GM18526 (cell line): Measurements from ENCODE around the gene DYSF.

Experiments
- POLR2A ChIP-seq: IDR thresholded peaks from 3 replicates; pipeline ENCODE4 v1.6.1; 2011; ENCODE audit not compliant: insufficient read length; ENCODE audit errors: extremely low read depth

The DYSF gene

DNA sequence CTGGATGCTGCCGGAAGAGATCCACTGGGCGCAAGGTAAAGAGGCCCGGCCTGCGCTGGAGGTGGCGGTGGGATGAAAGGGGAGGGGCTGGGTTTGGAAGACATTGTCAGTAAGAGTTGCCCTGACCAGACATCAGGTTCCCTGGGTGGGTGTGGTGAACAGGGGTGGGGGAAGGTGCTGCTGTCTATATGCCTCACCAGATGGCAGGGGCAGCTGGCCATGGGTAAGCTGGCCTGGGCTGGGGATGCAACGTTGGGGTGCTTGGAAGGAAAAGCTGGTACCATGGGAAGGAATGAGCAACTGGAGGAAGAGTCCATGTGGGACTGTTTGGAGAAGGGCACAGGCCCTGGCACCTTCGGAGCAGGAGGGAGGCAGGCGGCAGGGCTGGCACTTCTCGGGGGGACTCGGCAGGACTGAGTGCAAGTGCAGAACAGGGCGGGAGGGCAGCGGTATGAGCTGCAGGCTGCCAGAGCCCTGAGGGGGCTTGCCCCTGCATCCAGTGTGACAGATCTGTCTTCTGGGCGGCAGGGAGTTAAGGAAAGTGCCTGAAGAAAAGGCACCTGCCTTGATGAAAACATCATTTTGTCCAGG lies 146.4 kb downstream of the DYSF start:
- no peak for TF ChIP-seq POLR2A

DNA sequence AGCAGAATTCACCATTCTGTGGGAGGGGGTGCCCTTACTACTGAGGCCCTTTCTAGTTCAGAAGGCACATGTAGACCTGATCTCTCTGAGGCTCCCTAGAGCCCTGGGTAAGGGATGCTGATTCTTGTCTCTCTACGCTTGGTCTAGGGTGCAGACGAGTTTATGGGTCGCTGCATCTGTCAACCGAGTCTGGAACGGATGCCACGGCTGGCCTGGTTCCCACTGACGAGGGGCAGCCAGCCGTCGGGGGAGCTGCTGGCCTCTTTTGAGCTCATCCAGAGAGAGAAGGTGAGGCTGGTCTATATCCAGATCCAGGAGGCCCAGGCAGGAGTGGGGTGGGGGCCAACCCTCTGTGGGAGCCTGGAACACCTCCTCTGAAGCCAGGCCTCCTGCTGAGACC lies 147.2 kb downstream of the DYSF start:
- no peak for TF ChIP-seq POLR2A

DNA sequence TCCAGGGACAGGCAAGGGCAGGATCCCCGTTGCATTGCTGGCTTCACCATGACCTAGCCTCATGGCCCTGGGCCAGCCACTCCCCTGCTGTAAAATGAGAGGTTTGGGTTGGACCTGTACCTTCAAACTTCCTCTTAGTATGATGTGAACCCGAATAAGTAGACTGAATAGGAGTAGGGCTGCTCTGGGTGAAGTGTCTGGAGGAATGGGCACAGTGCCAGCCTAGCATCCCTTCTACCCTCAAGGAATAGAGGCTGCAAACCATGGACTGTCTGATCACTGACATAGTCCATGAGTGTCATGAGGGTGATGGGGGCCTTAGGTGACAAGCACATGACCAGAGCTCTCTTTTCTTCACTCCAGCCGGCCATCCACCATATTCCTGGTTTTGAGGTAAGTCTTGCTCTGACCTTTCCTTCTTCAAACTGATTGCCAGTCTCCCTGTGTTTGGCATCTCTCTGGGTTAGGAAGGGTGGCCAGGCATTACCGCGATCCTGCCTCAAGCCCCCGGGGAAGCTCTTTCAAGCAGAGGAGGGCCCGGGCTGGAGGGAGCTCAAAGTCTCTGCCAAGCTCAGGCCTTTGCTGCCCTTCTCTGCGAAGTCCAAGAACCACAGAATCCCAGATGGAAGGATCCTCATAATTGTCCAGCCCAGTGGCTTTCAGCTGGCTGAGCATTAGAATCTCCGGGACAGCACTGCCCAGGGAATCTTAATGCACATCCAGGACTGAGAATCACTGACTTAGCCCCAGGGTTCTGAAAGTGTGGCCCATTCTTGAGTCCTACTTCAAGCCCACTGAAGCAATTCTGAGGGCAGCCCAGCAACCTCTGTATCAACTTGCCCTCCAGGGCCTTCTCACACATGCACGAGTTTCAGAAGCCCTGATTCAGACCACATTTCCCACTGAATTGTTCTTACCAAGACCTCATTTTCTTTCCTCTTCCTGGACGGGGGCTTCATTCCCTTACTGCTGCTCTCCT lies 148.1 kb downstream of the DYSF start:
- TF ChIP-seq POLR2A = no peak

DNA sequence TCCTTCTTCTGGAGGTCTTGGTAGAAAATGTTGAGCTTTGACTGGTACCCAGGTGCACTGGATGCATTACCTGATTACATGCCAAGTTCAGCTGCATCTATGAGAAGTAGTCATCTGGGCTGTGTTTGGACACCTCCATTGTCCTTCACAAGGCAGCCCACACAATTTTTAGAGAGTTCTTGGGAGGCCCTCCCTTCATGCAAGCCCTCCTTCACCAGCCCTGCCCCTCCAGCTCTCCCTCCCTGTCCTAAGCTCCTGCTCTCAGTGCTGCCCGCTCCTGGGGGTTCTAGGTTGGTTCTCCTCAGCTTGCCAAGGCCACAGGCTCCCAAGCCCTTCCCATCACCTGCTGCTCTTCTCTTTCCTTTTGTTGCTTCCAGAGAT lies 148.7 kb downstream of the DYSF start:
- no peak for TF ChIP-seq POLR2A

DNA sequence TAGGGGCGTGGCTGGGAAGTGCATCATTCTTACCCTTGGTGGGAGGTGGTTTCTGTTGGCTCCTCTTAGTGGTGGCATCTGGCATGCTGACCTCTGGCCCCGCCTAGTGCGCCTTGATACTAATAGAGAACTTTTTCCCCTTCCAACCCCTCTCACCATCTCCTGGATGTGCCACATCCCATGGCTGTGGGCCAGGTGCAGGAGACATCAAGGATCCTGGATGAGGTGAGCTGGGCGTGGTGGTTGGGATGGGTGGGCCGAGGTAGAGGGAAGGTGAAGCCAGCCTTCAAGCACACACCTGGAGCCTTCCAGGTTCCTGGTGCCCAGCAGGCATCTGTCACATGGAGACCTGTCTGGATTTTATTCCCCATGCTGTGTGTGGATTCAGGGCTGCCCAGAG lies 149.2 kb downstream of the DYSF start:
- TF ChIP-seq POLR2A = no peak

DNA sequence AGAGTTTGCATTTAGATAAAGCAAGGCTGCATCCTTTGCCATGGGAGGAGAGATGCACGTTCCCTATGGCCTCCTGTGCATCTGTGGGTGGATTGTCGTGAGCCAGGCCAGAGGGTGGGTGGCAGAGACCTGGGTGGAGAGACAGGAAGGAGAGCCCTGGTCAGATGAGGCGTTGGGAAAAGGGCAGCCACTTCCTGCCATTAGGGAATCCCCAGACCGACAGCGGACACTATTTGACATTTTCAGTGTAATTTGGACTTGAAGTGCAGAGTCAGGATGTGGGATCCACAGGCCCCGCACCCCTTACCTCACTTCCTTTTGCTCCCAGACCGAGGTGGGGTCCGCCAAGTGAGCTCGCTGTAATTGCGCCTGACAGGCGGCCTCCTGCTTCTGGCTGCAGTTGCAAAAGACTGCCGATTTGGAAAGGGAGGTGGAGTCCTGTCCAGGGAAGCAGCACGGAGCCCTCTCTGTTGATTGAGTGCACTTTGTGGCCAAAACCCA lies 150.0 kb downstream of the DYSF start:
- TF ChIP-seq POLR2A = no peak

DNA sequence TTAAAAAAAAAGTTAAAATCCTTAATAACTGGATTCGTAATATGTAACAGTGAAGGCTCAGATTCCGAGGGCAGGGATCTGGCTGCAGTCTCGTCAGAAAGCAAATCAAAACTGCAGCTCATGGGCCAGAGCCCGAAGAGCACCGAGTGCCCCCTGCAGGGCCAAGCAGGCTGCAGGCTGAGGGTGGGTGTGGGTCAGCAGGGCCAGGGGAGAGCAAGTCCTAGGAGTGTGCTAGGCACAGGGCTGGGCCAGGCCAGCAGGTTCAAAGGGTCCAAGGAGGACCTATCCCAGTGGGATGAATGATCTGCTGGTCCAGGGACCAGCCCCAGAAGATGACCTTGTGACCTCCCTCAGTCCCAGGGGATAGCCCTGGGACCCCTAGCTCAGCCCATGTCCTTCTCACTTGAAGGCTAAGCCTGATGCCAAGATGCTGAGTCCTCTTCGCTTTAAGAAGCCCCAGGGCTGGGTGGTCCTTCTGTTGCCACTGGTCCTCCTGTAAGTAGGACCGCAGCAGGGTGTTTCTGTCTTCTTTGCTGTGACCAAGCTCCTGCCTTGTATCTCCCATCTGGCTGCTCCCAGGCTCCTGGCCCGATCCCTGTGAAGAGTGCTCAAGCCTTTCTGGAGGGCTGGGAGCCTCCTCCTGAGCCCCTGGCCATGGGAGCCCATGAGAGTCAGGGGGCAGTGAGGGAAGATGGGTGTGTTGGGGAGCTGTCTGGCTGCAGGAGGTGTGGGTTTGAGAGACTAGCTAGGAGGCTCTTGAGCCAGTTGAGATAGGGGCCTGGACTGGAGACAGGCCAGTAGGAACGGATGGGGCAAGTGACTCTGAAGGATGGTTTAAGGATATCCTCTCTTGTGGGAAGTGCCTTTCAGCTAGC lies 150.7 kb downstream of the DYSF start:
- TF ChIP-seq POLR2A = no peak

DNA sequence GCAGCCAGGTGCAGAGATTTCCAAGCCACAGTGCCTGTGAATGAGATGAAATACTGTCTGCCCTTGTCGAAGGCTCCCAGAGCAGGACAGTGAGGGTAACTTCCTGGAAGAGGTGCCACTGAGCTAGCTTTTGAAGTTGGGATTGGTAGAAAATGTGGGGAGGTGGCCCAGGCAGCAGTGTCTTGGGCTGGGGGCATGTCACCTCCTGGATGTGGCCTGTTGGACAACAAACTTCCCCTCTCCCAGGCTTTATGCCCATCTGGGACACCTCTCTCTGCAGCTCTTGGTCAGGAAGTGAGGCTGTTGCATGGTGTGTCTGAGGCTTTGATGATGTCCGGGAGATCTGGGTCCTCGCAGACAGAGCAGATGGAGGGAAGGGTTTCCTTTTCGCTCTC lies 151.4 kb downstream of the DYSF start:
- TF ChIP-seq POLR2A = no peak

DNA sequence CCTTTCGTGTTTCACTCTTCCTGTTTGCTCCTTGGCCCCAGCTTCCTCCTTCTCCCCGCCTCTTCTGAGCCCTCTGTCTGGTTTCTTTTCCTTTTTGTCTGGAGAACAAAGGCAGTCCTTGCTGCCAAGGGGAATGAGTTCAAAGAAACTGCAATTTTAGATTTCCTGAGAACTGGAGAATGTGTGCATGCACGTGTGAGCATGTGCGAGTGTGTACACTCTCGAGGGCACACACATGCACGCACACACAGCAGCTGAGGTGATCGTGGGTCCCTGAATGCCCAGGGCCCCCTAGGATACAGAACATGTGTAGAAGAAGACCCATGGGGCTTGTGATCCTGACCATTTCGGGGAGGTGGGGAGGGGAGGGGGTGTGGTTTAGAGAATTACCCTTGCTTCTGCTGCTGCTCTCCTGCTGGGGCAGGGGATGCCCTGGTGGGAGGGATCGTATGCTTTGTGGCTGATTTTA lies 151.8 kb downstream of the DYSF start:
- TF ChIP-seq POLR2A = no peak

DNA sequence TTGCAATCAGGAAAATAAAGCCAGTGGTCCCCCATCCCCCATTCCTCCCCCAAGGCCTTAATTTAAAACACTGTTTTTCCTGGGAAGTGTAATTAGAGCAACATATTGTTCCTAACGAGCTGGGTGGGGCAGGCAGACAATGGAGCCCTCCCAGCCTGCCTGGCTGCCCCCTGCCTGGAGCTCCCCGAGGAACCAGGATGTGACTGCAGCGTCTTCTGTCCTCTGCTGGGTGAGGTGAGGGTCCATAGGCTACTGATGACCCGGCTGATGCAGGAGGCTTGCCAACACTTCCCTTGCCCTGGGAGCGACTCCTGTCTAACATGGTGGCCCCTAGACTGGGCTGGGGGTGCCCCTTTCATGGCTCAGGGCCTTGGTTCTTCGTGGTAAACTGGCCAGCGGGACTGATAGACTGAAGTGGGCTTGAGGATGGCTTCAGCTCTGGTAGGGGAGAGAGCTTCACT lies 152.4 kb downstream of the DYSF start:
- TF ChIP-seq POLR2A = no peak

DNA sequence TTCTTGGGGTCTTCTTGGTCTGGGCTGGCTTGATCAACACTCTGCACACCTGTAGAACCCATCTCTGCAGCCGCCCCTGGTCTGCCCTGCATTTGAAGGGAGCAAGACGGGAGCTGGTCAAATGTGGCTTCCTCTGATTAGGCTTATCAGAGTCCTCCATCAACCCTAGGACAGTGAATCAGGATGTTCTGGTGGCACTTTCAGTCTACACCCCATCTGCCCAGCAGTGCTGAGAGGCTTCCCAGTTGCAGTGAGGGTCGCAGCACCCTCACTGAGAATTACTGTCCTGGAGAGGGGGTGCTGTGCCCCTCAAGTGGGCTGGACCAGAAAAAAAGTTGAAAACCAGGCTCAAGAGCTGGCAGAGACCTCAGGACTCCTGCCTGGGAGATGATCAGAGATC lies 152.9 kb downstream of the DYSF start:
- TF ChIP-seq POLR2A = no peak

DNA sequence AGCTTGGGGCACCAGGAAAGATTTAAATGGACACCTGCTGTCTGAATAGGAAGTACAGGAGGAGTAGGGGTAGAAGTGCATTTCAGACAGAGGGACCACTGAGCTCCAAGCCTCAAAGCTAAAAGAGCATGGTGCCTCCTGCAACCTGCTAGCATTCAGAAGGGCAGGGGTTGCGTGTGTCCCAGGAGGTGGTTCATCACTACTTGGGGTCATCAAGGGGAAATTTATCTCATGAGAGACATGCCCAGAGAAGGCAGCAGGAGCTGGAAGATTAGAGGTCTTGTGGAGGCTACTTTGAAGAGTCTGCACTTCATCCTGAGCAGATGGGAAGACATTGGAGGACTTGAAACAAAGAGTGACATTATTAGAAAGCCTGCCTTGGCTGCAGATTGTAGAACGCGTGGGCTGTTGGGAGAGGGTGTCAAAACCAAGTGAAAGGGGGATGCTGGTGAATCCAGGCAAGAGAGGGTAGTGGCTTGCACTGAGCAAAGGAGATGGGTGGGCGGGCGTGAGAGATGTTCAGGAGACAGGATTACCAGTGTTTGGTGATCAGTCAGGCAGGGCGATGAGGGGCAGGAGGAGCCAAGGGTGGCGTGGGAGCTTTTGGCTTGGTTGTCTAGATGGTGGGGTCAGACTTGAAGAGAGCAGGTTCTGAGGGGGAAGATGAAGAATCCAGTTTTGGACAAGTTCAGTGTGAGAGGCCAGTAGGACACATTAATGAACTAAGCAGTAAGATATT lies 154.0 kb downstream of the DYSF start:
- TF ChIP-seq POLR2A = no peak

DNA sequence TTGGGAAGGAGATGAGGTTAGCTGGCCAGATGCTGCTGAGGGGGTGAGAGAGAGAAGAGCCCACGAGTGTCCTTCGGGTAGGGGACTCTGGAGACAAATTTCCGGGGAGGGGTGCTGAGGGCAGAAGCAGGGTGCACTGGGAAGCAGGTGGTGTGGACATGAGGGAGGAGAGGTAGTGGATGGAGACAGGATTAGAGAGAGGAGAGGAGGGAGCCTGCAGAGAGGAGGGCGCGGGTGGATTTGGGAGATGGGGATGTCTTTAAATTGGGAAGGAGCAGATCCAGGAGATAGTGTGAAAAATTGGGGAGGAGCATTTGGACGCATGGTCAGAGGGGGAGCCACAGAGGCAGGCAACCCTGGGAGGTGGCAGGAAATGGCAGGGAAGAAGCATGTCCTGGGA lies 154.7 kb downstream of the DYSF start:
- no peak for TF ChIP-seq POLR2A

DNA sequence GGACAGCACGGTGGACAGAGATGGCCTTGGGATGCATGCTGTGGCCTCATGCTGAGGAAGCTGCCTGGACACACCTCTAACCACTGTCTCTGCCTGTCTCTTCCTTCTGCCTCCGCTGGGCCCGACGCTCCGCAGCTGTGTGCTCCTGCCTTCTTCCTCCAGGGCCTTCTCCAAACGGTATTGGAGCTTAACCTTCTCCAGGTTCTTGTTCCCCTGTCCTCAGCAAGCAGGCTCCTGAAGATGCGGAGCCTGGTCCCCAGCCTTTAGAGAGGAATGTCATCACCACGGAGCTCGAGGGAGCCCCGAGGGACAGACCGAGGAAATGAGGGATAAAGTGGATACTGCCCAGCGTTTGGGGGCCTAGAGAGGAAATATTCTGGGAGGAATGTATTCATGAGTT lies 155.1 kb downstream of the DYSF start:
- no peak for TF ChIP-seq POLR2A

DNA sequence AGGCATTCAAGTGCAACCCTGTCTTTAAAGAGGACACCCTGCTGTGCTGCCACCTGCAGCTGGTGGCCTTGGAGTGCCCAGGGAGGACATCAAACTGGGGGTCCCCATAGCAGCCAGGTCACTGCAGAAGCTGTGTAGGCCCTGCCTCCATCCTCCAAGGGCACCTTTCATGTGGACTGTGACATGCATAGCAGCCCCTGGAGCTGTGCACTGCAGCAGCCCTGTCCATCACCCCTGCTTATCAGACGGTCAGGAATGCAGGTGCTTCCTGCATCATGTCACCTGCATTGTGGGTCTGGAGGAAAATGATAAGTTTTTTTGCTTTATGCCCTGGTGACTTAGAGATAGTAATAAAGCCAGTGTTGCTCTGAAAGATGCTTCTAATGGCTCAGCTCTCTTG lies 155.7 kb downstream of the DYSF start:
- no peak for TF ChIP-seq POLR2A
